Endothelial cell of umbilical vein (primary cell): ENCODE results near the gene F8A1.

Source experiments
- EZH2 ChIP-seq: IDR thresholded peaks from 2 replicates; pipeline ENCODE4 v1.6.1; 2012; ENCODE audit warnings: borderline replicate concordance, low read depth, mild to moderate bottlenecking, moderate library complexity, low read length, inconsistent platforms; ENCODE audit not compliant: severe bottlenecking
- POLR2A ChIP-seq: IDR thresholded peaks from 2 replicates; pipeline ENCODE4 v1.6.1; 2012; ENCODE audit warnings: low read depth, mild to moderate bottlenecking, control low read depth, low read length
- POLR2AphosphoS5 ChIP-seq: IDR thresholded peaks from 2 replicates; pipeline ENCODE4 v1.6.1; 2012; ENCODE audit warnings: low read depth, mild to moderate bottlenecking, control low read depth, low read length, moderate library complexity; ENCODE audit not compliant: insufficient read depth
- TF ChIP-seq, protein P1 (sequence below), 2 donors: IDR thresholded peaks; 1 replicate in 1 of 2; 2 replicates in 1 of 2; pipeline ENCODE4 v1.5.1; 2011; ENCODE audit warnings: low read length in 2 of 2, mild to moderate bottlenecking in 2 of 2, moderate library complexity in 2 of 2, control low read depth in 1 of 2, inconsistent platforms in 1 of 2, low read depth in 1 of 2; ENCODE audit not compliant: insufficient read depth in 1 of 2; ENCODE audit errors: extremely low read depth in 1 of 2
- TF ChIP-seq, protein P2 (sequence below): IDR thresholded peaks from 2 replicates; pipeline ENCODE4 v1.6.1; 2011; ENCODE audit not compliant: insufficient read depth, insufficient read length

DNA sequence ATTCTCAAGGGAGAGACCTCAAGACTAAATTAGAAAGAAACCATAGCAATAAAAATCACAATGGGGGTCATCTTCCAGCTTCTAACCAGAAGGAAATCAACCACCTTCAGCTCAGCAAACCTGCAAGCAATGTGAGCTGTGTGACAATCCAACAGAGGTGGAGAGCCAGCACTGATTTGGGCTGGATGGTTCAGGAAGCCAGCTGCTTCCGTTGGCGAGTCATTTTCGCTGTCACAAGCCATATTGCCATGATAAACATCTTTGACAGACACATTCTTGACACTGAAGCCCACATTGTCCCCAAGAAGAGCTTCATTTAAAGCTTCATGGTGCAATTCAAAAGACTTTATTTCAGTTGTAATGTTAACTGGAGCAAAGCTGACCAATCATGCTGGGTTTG is 22.7 kb downstream of the F8A1 start:
- no peak for TF ChIP-seq POLR2A
- TF ChIP-seq, protein P1, sequence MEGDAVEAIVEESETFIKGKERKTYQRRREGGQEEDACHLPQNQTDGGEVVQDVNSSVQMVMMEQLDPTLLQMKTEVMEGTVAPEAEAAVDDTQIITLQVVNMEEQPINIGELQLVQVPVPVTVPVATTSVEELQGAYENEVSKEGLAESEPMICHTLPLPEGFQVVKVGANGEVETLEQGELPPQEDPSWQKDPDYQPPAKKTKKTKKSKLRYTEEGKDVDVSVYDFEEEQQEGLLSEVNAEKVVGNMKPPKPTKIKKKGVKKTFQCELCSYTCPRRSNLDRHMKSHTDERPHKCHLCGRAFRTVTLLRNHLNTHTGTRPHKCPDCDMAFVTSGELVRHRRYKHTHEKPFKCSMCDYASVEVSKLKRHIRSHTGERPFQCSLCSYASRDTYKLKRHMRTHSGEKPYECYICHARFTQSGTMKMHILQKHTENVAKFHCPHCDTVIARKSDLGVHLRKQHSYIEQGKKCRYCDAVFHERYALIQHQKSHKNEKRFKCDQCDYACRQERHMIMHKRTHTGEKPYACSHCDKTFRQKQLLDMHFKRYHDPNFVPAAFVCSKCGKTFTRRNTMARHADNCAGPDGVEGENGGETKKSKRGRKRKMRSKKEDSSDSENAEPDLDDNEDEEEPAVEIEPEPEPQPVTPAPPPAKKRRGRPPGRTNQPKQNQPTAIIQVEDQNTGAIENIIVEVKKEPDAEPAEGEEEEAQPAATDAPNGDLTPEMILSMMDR (IDR thresholded peaks at IDR 0.05; ENCODE audit: extremely low read depth in 1 of 2, insufficient read depth in 1 of 2, low read depth in 1 of 2, low read length in 2 of 2), result no peak
- no peak for TF ChIP-seq EZH2
- no peak for TF ChIP-seq POLR2AphosphoS5
- TF ChIP-seq, protein P2, sequence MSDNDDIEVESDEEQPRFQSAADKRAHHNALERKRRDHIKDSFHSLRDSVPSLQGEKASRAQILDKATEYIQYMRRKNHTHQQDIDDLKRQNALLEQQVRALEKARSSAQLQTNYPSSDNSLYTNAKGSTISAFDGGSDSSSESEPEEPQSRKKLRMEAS, result no peak
